Liver (tissue), 9 donors: ENCODE data around the gene BTLA. TPM values are rescaled to one million over a fixed set of nuclear protein-coding genes. Genes with fewer than 3 reads are reported as not detected.

Experiments used
- DNase-seq: peaks from one replicate; pipeline ENCODE4 v3.0.0-alpha.2; 2017; ENCODE audit warnings: low spot score
- H3K27ac ChIP-seq, 2 donors: one replicate each; pipeline ENCODE4 v1.7.0; 2013; ENCODE audit warnings: inconsistent platforms in 2 of 2, low read length in 2 of 2, control low read depth in 1 of 2, low read depth in 1 of 2, mild to moderate bottlenecking in 1 of 2
- H3K27me3 ChIP-seq, 4 donors: one replicate each; pipeline versions ENCODE4 v1.6.1 to v1.7.0; 2013; ENCODE audit warnings: low read length in 3 of 4, inconsistent platforms in 1 of 4, mild to moderate bottlenecking in 1 of 4, moderate library complexity in 1 of 4; ENCODE audit not compliant: control insufficient read depth in 4 of 4, insufficient read depth in 4 of 4
- H3K36me3 ChIP-seq, 4 donors: one replicate each; pipeline versions ENCODE4 v1.6.1 to v1.7.0; 2013; ENCODE audit warnings: low read length in 3 of 4, mild to moderate bottlenecking in 3 of 4, low read depth in 1 of 4, moderate library complexity in 1 of 4; ENCODE audit not compliant: control insufficient read depth in 4 of 4, insufficient read depth in 3 of 4
- H3K4me1 ChIP-seq, 4 donors: one replicate each; pipeline versions ENCODE4 v1.6.1 to v1.7.0; 2013; ENCODE audit warnings: low read length in 3 of 4, mild to moderate bottlenecking in 3 of 4, moderate library complexity in 1 of 4; ENCODE audit not compliant: control insufficient read depth in 4 of 4, insufficient read depth in 4 of 4
- H3K4me3 ChIP-seq, 3 donors: one replicate each; pipeline versions ENCODE4 v1.6.1 to v1.7.0; 2013; ENCODE audit warnings: low read length in 3 of 3, control low read depth in 1 of 3, low read depth in 1 of 3, mild to moderate bottlenecking in 1 of 3
- H3K9ac ChIP-seq, 2 donors: one replicate each; pipeline ENCODE4 v1.7.0; 2013; ENCODE audit warnings: low read length in 2 of 2, mild to moderate bottlenecking in 2 of 2, moderate library complexity in 2 of 2, control low read depth in 1 of 2, low read depth in 1 of 2
- H3K9me3 ChIP-seq, 4 donors: one replicate each; pipeline versions ENCODE4 v1.6.1 to v1.7.0; 2013; ENCODE audit warnings: low read length in 3 of 4; ENCODE audit not compliant: control insufficient read depth in 4 of 4
- ATF3 ChIP-seq: IDR thresholded peaks from 2 replicates; pipeline ENCODE4 v1.6.1; 2016; ENCODE audit warnings: antibody characterized with exemption
- CTCF ChIP-seq: fragments of 150-350 bp; IDR thresholded peaks from 2 replicates; pipeline ENCODE4 v1.5.1; 2017; ENCODE audit warnings: improper control_type of control experiment, low read depth, low read length; ENCODE audit not compliant: missing input control
- EGR1 ChIP-seq, 2 donors: IDR thresholded peaks; 2 replicates each; pipeline ENCODE4 v1.6.1; 2016 to 2018; ENCODE audit warnings: antibody characterized with exemption in 2 of 2, low read depth in 2 of 2
- FOXA1 ChIP-seq: IDR thresholded peaks from 2 replicates; pipeline ENCODE4 v1.6.1; 2016; ENCODE audit warnings: antibody characterized with exemption
- FOXA2 ChIP-seq: IDR thresholded peaks from 2 replicates; pipeline ENCODE4 v1.6.1; 2016; ENCODE audit warnings: antibody characterized with exemption
- GABPA ChIP-seq, 2 donors: IDR thresholded peaks in 1 of 2; conservative IDR thresholded peaks in 1 of 2; 2 replicates each; pipeline ENCODE4 v1.6.1; 2016; ENCODE audit warnings: antibody characterized with exemption in 2 of 2, mild to moderate bottlenecking in 1 of 2, moderate library complexity in 1 of 2
- HNF4A ChIP-seq, 2 donors: conservative IDR thresholded peaks; 2 replicates each; pipeline ENCODE4 v1.6.1; 2016; ENCODE audit warnings: antibody characterized with exemption in 2 of 2, mild to moderate bottlenecking in 2 of 2
- HNF4G ChIP-seq: IDR thresholded peaks from 2 replicates; pipeline ENCODE4 v1.6.1; 2016; ENCODE audit warnings: antibody characterized with exemption
- MAX ChIP-seq: IDR thresholded peaks from 2 replicates; pipeline ENCODE4 v1.6.1; 2016; ENCODE audit warnings: antibody characterized with exemption
- RAD21 ChIP-seq, 2 donors: IDR thresholded peaks; 2 replicates each; pipeline ENCODE4 v1.6.1; 2016; ENCODE audit warnings: antibody characterized with exemption in 2 of 2, mild to moderate bottlenecking in 2 of 2
- REST ChIP-seq: IDR thresholded peaks from 2 replicates; pipeline ENCODE4 v1.6.1; 2016; ENCODE audit warnings: antibody characterized with exemption, mild to moderate bottlenecking
- RXRA ChIP-seq, 2 donors: IDR thresholded peaks; 2 replicates each; pipeline ENCODE4 v1.6.1; 2017 to 2018; ENCODE audit warnings: antibody characterized with exemption in 2 of 2, mild to moderate bottlenecking in 1 of 2
- SP1 ChIP-seq: IDR thresholded peaks from 2 replicates; pipeline ENCODE4 v1.6.1; 2018; ENCODE audit warnings: antibody characterized with exemption, mild to moderate bottlenecking
- TAF1 ChIP-seq: conservative IDR thresholded peaks from 2 replicates; pipeline ENCODE4 v1.6.1; 2016; ENCODE audit warnings: antibody characterized with exemption, mild to moderate bottlenecking
- YY1 ChIP-seq: IDR thresholded peaks from 2 replicates; pipeline ENCODE4 v1.6.1; 2016; ENCODE audit warnings: antibody characterized with exemption, mild to moderate bottlenecking
- ZBTB33 ChIP-seq: IDR thresholded peaks from 2 replicates; pipeline ENCODE4 v1.6.1; 2016; ENCODE audit warnings: antibody characterized with exemption
- WGBS: extraction: QIAGEN DNeasy Blood & Tissue Kit; methylation state at CpG from one replicate; pipeline ENCODE4 v1.1.7; 2013; 5-methylcytosine and 5-hydroxymethylcytosine counted together
- polyA plus RNA-seq, 2 donors: library from polyadenylated mRNA; stranded (reverse) in 1 of 2; unstranded in 1 of 2; fragments of 200-250 nt in 1 of 2; fragments of >200 nt in 1 of 2; fragmentation: Nextera tagmentation in 1 of 2; extraction: Ambion mirVana in 1 of 2; gene quantifications; one replicate each; pipeline versions ENCODE4 v1.2.1 to v1.2.3, GENCODE V29; 2013 to 2015
- total RNA-seq, 2 donors: library from RNA; depleted of rRNA; stranded (reverse); fragments of >200 nt; gene quantifications; one replicate each; pipeline ENCODE4 v1.2.3, GENCODE V29; 2014
- donor health status: healthy.
- donor health status: healthy.
- donor health status: healthy.
- donor health status: healthy.
- donor health status: healthy.

BTLA gene
- total and polyA plus RNA-seq, 4 donors = 0.08 to 0.43 (median 0.27) TPM

GRCh38 chr3:112505907-112506306, 6.6 kb upstream of the BTLA start:
- Histone ChIP-seq H3K9me3 (no peaks in the 10 kb centered on the region), H3K27me3 (no peaks in the 10 kb centered on the region), H3K4me1 (no peaks in the 10 kb centered on the region), H3K27ac (no peak overlapping the region), H3K9ac (no peak overlapping the region), H3K4me3 (no peak overlapping the region), H3K36me3 (no peaks in the 10 kb centered on the region)
- no peak for DNase-seq
- TF ChIP-seq RAD21 (IDR thresholded peaks at IDR 0.05) (no peak), YY1 (no peak), HNF4A (conservative IDR thresholded peaks at IDR 0.05) (no peak), FOXA2 (no peak), ZBTB33 (no peak), RXRA (IDR thresholded peaks at IDR 0.05) (no peak), EGR1 (IDR thresholded peaks at IDR 0.05; ENCODE audit: low read depth in 2 of 2) (no peak), FOXA1 (no peak), REST (no peak), TAF1 (no peak), SP1 (no peak), HNF4G (no peak), CTCF (no peak), GABPA (IDR thresholded peaks at IDR 0.05 in 1 of 2, conservative IDR thresholded peaks at IDR 0.05 in 1 of 2) (no peak), MAX (no peak)
- 17% methylated on average over 2 of the region's 2 CpGs for WGBS

- TF ChIP-seq RAD21 (IDR thresholded peaks at IDR 0.05) = no peak
- no peak for TF ChIP-seq GABPA (IDR thresholded peaks at IDR 0.05 in 1 of 2, conservative IDR thresholded peaks at IDR 0.05 in 1 of 2)
- TF ChIP-seq YY1 = no peak
- no peak for TF ChIP-seq REST
- TF ChIP-seq HNF4A (conservative IDR thresholded peaks at IDR 0.05) = no peak
- TF ChIP-seq ATF3 = no peak
- TF ChIP-seq FOXA2 = no peak
- Histone ChIP-seq H3K9me3 (no peaks in the 10 kb centered on the region), H3K9ac (no peak overlapping the region), H3K36me3 (no peaks in the 10 kb centered on the region), H3K27me3 (no peaks in the 10 kb centered on the region), H3K27ac (no peak overlapping the region), H3K4me1 (no peaks in the 10 kb centered on the region), H3K4me3 (no peak overlapping the region)
- DNase-seq = no peak
- 90% methylated on average over 3 of the region's 3 CpGs for WGBS
Observed at GRCh38 chr3:112504123-112504522, 4.9 kb upstream of the BTLA start.
